ENCODE results near the gene PCNX1.
"Not testable (repeated sequence)": the region's sequence is repeated elsewhere in the genome, so short reads cannot be mapped to it uniquely, and the experiment has no call there.

Gene PCNX1

DNA sequence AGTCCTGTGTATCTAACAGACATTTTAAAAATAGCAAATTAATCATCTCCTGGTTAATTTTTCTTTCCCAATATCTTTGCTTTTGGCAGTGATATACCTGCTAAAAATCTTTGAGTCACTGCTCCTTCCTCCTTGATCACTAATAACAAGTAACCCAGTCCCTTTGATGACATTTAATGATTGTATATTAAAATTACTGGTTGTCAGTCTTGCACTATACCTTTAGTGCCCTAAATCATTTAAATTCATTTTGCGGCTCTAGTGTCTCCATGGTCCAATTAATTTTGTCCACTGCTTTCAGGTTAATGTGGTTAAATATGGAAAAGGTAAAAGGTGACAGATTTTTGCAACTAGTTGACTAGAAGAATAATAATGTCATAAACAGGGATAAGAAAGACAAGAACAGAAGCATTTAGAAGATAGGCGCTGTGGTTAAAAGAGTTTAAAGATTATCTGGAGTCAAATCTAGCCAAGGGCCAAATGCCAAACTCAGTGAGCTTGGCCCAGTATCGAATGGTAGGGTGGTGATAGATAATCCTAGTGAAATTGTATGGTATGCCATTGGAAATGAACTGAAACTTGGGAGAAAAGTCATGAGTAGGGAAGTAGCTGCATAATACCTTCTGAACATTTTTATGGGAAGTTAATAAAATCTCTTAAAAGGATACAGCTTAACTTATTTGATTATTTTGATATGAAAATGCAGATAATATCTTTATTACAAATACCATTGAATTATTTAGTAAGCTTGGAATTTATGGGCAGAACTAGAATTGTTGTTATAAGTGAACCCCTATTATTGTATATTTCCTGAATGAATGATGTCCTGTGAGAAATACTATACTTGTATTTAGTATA, 115.0 kb downstream of the PCNX1 start:
- FAIRE-seq = no peak

DNA sequence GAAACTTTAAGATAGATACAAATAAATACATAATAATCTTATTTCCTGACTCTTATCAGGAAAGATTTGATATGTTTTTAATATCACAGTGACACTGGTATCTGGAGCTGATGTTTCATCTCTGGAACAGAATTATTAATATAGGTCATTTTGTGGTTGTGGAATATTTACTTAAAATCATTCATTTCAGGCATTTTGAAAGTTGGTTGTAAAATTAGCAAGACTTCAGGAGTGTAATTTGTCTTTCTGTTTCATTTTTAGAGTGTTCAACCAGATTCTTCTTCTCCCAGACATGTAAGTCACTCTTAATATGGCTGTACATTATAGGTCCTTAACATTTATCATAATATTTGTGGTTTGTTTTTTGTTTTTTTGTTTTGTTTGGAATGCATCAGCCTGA, 115.7 kb downstream of the PCNX1 start:
- peak; percentile 67 for FAIRE-seq

DNA sequence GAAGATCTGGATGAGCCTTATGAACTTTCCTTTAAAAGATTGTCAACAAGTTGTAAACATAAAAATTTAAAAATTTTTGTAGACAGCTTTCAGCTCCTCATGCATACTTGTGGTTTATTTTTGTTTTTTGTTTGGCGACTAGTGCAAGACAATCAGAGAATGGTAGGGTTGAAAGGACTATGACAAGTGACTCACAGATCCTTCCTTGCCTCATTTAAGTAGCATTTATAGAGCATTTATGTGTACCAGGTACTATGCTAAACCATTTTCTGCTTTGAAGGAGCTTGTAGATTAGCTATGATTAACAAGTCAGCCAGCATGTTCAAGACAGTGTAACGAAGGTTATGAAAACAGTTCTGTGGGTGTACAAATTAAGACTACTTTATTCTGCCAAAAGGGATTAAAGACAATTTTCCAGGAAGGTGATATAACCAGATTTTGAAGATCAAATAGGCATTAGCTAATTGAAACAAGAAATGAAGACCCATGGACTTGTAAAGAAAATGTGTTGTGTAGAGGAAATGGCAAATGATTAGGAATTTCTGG, 122.0 kb downstream of the PCNX1 start:
- no peak for FAIRE-seq

DNA sequence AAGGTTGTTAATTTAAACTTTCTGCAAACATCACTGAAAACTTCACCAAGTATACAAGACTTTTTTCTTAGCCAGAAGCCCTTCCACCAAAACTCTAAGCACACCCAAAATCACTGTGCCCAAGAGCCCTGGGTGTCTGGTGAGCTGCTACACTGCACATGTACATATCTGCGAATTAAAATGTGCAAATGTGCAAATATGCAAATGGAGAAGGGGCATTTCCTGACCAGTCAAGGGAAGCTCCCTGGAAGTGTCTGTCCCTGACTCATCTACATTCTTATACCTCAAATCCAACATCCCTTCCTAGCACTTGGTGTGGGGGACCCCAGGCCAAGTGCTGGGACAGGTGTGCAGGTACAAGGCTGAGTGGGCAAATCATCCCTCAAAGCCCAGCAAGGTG, 123.7 kb downstream of the PCNX1 start:
- no peak for FAIRE-seq

DNA sequence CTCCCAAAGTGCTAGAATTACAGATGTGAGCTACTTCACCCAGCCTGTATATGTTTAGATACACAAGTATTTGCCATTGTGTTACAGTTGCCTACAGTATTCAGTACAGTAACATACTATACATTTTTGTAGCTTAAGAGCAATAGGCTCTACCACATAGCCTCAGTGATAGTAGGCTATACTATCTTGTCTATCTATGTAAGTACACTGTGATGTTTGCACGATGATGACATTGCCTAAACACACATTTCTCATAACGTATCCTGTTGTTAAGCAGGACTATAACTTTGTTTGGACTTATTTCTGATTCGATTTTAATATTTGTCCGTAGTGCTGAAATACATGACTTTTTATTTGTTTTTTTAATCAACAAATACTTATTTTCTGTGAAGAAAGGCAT, 129.2 kb downstream of the PCNX1 start:
- no peak for FAIRE-seq

DNA sequence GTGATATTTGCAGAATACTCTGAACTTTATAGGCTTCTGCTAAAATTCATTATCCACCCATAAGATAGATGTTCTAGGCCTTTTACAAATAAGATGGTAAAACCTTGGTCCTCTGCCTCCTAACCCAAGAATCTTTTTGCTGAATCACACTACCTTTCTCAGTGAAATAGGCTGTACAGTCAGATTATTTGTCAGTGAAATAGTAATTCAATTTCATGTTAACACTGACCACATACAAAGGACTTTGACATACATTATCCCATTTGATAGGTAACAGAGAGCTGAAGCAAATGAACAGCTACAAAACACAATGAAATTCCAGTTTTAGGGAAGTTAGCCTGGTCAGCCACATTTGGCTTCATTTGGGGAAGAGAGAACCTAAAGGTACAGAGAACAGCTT, 141.1 kb downstream of the PCNX1 start:
- no peak for FAIRE-seq

DNA sequence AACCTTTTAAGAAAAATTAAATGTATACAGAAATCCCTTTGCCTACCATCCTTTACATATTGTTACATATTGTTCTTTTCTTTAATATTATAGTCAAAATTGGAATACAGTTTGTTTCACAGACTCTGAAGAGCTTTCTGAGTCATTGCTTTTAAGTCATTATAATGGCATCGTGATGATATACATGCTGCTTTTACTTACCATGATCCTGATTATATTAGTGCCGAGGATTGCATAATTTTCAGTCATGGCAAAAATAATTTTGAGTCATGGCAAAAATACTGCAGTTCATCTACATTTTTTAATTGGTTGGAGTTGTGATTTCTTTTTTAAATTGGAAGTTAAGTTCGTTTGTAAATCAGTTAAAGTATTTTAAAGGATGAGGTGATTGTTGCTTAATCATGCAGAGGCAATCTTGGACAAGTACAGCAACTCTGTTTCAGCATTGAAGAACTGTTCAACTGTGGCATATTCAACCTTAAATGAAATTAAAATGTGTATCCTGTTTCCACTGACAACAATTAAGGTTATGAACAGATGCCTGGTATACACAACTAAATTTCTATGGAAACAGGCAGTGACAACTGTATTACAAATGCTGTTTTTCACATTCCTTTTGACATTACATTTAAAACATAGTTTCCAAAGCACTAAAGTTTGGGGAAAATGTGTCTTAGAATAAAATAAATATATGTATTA, 142.3 kb downstream of the PCNX1 start:
- FAIRE-seq = no peak

DNA sequence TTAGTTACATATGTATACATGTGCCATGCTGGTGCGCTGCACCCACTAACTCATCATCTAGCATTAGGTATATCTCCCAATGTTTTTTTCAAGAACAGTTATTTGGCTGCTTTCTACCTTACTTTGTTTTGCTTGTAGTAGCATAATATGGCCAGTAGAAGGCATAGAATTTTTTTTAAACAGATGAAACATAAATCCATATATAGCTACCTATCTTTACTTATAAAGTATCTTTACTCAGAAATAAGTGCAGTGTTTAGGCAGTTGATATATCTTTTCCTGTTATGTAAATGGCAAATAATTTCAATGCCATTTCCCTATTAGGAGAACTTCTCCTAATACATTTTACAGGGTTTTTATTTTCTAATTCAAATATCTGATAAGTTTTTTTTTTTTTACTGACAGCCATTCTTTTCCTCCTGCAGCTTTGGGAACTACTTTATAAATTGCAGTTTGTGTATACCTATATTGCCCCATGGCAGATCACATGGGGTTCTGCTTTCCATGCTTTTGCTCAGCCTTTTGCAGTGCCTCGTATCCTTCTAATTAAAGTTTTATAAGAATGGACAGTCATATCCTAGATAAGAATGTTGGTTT, 143.1 kb downstream of the PCNX1 start:
- FAIRE-seq = no peak

DNA sequence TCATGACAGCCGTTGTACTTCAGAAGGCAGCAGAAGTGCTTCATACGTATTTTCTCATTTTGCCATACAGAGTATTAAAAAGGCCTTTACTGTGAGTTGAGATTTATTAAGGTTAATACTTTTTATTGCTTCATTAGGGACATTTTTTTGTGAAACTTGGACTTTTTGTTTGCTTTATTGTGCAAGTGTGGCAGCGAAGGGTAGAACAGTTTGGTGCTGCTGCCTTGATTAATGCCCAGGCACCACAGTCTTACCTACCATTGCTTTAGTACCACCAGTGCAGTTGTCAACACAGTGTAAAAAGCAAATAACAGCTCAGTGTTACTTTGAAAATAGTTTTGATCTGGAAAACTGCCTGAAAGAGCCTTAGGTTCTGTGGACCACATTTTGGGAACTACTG, 147.4 kb downstream of the PCNX1 start:
- FAIRE-seq = no peak

DNA sequence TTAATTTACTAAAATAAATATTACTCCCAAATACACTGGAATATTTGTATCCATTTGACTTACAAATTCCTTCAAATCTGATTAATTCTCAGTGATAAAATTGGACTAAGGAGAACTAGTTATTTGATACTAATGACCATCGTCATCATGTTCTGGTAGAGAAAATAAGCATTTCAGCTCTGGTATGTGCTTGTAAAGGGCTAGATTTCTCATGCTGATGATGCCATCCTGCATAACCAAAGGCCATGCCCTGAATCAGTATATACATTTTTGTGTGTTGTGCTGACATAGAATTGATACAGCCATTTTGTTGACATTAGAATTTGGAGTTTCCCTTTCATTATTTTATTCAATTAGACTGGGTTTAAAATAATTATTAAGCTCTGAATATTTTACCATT, 148.9 kb downstream of the PCNX1 start:
- FAIRE-seq = no peak

DNA sequence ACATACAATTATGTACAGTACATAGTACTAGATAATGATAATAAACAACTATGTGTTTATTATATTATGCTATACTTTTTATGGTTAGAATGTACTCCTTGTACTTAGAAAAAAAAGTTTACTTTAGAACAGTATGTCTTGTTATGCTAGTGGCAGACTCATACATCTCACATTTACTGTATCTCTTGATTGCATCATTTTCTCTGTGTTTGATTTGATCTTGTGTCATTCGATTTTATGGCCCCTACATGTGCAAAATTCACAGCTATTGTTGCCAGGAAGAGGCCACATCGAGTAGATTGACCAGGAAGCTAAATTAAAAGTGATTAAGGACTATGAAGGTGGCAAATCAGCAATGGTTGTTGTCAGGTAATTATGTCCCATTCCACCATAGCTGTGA, 153.0 kb downstream of the PCNX1 start:
- FAIRE-seq = no peak

DNA sequence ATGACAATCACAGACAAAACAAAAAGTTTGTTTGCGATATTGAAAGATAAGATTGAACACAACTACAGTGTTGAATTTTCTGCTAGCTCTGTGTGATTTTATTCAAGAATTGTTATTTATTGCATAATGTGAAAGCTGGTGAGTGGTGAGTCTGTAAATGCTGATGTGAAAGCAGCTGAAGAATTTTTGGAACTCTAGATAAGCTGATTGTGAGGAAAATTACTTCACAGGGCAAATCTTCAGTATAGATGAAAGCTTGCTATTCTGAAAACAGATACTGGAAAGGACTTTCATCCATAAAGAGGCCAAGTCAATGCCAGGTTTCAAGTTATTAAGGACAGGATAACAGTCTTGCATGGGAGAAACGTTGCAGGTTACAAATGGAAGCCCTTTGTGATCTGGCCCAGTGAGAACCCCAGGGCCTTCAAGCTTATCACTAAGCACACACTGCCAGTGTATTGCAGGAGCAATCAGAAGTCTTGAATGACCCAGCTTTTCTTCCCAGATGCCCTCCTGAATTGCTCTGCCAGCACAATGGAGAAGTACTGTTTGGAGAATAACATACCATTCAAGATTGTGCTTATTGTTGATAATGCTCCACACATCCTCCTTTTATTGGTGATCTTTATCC, 153.7 kb downstream of the PCNX1 start:
- no peak for FAIRE-seq

DNA sequence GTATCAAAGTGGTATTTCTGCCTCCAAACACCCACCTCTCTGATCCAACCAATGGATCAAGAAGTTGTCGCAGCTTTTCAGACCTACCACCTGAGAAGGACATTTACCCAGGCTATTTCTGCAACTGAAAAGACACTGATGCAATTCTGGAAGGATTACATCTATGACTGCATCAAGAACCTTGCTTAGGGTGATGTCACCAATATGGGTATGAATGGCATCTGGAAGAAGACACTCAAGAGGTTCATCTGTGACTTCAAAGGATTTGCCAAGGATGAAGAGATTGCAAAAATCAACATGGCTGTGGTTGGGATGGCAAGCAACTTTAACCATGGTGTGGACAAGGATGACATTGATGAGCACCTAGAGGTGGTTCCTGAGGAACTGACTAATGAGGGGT, 154.2 kb downstream of the PCNX1 start:
- no peak for FAIRE-seq

DNA sequence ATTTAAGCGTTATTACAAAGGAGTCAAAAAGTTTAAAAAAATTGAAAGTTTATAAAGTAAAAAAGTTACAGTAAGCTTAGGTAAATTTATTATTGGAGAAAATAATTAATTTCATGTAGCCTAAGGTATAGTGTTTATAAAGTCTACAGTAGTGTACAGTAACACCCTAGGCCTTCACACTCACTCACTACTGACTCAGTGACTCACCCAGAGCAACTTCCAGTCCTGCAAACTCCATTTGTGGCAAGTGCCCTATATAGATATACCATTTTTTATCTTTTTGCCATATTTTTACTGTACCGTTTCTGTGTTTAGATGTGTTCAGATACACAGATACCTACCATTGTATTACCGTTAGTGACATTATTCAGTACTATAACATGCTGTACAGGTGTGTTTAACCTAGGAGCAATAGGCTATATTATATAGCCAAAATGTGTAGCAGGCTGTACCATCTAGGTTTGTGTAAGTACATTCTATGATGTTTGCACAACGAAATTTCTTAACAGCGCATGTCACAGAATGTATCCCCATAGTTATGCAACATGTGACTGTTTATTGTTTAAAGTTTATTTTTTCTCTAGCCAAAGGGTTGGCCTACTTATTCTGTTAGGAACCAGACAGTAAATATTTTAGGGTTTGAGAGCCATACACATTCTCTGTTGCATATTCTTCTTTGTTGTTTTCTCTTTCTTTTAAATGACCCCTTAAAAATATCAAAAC, 155.5 kb downstream of the PCNX1 start:
- FAIRE-seq = no peak

DNA sequence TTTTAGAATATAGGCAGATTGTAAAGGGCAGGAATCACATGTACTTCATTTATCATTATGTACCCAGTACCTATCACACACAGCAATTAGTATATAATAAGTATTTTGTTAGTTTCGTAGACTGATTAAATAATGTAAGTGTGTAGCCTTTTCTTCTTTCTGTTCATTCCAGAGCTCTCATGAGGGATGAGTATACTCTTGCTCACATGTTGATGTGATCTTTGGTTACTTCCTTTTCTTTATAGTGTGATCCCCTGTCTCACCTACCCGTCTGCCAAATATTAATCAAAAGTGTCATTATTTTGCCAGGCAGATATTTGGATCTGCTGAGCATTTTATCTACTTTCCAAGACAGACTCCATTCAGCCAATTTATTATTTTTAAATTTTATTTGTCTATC, 156.1 kb downstream of the PCNX1 start:
- no peak for FAIRE-seq

DNA sequence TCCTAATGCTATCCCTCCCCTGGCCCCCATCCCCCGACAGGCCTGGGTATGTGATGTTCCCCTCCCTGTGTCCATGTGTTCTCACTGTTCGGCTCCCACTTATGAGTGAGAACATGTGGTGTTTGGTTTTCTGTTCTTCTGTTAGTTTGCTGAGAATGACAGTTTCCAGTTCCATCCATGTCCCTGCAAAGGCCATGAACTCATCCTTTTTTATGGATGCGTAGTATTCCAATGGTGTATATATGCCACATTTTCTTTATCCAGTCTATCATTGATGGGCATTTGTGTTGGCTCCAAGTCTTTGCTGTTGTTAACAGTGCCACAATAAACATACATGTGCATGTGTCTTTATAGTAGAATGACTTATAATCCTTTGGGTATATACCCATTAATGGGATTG, 157.5 kb downstream of the PCNX1 start:
- FAIRE-seq = not testable (repeated sequence)

DNA sequence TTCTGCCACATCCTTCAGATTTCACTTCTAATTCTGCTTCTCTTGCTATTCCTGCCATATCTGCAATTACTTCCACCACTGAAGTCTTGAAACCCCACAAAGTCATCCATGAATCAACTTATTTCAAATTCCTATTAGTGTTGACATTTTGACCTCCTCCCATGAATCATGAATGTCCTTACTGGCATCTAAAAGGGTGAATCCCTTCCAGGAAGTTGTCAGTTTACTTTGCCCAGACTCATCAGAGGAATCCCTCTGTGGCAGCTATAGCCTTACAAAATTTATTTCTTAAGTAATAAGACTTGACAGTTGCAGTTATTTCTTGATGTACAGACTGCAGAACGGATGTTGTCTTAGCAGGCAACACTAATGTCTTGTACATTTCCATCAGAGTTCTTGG, 162.9 kb downstream of the PCNX1 start:
- FAIRE-seq = no peak

DNA sequence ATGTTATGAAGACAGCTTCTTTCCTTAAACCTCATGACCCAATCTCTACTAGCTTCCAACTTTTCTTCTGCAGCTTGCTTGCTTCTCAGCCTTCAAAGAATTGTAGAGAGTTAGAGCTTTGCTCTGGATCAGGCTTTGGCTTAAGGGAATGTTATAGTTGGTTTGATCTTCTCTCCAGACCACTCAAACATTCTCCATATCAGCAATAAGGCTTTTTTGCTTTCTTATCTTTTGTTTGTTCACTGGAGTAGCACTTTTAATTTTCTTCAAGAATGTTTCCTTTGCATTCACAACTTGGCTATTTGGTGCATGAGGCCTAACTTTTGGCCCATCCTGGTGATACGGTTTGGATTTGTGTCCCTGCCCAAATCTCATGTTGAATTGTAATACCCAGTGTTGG, 163.8 kb downstream of the PCNX1 start:
- FAIRE-seq = no peak

DNA sequence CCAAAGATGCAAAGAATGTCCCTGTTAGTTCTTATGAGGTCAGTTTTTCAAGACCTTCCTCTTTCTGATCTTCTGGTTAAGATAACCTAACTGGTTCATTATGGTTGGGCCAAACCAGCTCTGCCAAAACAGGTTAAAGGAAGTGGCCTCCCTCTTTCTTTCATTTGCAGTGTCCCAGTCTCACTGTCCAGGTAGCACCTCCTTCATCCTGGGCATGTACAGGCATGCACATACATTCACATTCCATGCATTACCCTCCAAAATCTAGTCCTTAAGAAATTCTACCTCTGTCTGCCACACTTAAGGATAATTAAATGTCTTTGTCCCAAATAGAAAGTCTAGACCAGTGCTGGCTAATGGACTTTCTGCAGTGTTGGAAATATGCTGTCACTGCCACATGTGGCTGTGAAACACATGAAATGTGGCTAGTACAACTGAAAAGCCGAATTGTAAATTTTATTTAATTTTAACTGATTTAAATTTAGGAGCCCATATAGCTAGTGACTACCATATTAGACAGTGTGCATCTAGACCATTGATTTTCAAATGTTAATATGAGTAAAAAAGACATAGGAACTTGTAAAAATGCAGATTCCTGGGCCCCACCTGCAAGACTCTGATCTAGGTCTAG, 169.3 kb downstream of the PCNX1 start:
- no peak for FAIRE-seq

DNA sequence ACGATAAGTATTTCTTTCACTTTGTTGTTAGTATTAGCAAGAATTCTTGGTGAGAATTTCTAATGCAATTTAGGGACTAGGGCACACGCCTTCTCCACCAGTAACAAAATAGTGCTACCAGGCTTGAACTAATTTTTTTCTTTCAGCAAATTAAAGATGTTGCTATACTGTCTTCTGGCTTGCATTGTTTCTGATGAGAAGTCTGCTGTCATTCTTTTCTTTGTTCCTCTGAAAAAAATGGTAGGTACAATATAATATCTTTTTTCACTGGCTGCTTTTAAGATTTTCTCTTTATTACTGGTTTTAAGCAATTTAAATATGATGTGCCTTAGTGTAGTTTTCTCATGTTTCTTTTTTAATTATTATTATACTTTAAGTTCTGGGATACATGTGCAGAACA, 171.2 kb downstream of the PCNX1 start:
- FAIRE-seq = no peak

DNA sequence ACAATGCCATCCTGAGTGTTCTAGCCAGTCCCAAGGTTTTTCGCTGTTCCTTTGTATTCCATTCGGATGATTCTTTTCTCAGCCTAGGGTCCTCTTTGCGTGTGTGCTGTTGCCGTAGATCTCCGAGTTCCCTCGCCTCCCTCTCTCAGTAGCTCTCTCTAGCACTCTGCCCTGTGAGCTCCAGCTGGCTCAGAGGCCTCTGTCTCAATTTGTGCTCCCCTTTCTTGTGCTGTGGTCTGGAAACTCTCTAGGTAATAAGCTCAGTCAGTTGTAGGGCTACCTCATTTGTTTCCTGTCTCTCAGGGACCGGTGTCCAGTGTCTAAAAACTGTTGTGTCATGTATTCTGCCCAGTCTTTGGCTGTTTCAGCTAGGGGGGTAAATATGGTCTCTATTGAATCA, 179.3 kb downstream of the PCNX1 start:
- FAIRE-seq = no peak

DNA sequence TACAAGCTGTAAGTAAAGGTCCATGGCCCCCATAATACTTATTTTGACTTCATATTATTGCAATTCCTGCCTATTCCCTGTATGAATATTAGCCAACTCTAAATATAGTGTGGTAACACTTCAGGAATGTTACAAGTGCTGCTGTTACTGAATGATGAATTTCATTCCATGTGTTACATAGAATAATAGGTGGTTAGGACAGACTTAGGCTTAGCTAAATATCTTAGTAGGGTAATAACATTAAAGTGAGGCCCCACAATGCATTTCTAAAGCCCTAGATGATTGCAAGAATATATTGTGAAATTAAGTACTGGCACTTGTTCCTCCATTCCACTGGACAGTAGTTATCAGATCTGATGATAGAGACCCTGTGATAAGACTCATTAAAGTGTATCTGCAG, 182.7 kb downstream of the PCNX1 start:
- FAIRE-seq = no peak
